SH-SY5Y (cell line): ENCODE measurements around the gene DOK1.

Experiments
- GATA2 ChIP-seq: IDR thresholded peaks from 2 replicates; pipeline ENCODE4 v1.6.1; 2011; ENCODE audit warnings: mild to moderate bottlenecking, low read depth, low read length
- GATA3 ChIP-seq: IDR thresholded peaks from 2 replicates; pipeline ENCODE4 v1.6.1; 2011; ENCODE audit warnings: low read depth, mild to moderate bottlenecking, low read length, moderate library complexity

DNA sequence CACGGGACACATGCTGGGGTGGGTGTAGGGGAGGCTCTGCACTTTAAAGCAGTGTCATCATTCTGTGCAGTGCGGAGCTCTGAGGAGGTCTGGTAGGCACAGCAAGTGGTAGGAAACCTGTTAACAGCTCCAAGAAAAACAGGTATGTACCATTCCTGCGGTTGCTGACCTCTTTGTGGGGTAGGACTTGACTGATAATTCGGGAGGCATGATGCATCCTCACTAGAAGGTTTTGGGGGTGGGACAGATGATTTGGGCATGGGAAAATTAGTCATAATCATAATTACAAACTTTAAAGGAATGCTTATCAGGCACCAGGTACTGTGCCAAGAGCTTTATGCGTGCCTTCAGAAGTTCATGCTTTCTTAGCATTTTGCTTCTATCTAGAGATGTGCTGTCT is 9.7 kb downstream of the DOK1 start:
- TF ChIP-seq GATA3 (no peak), GATA2 (no peak)
